Progenitor cell of endocrine pancreas (in vitro differentiated cells): Measurements from ENCODE around the gene FAM50A. TPM values are rescaled to one million over a fixed set of nuclear protein-coding genes. Genes with fewer than 3 reads are reported as not detected.
"Not testable (repeated sequence)": the region's sequence is repeated elsewhere in the genome, so short reads cannot be mapped to it uniquely, and the experiment has no call there.

Source experiments
- DNase-seq: peaks from one replicate; pipeline ENCODE4 v3.0.0; 2021; ENCODE audit warnings: low spot score; ENCODE audit not compliant: unreplicated experiment
- H3K27ac Mint-ChIP-seq: 2 replicates; pipeline ENCODE4 v1.8.0; 2021; ENCODE audit warnings: mild to moderate bottlenecking, moderate library complexity, mixed read lengths
- H3K27me3 Mint-ChIP-seq: 2 replicates; pipeline ENCODE4 v1.8.0; 2021; ENCODE audit warnings: mixed read lengths
- H3K36me3 Mint-ChIP-seq: 2 replicates; pipeline ENCODE4 v1.8.0; 2022; ENCODE audit warnings: mixed read lengths; ENCODE audit not compliant: insufficient read depth
- H3K4me1 Mint-ChIP-seq: 2 replicates; pipeline ENCODE4 v1.8.0; 2021; ENCODE audit warnings: low read depth, mixed read lengths
- H3K4me3 Mint-ChIP-seq: 2 replicates; pipeline ENCODE4 v1.8.0; 2021; ENCODE audit warnings: low read depth, mild to moderate bottlenecking, moderate library complexity, mixed read lengths
- H3K9me3 Mint-ChIP-seq: 2 replicates; pipeline ENCODE4 v1.8.0; 2021; ENCODE audit warnings: low read depth, mixed read lengths
- CTCF ChIP-seq: fragments of 200-600 bp; sonication (generic); IDR thresholded peaks from one replicate; pipeline ENCODE4 v1.5.0; 2021; ENCODE audit warnings: antibody characterized with exemption, mild to moderate bottlenecking; ENCODE audit not compliant: unreplicated experiment
- long read RNA-seq: library from polyadenylated mRNA; unstranded; transcript quantifications from one replicate; pipeline ENCODE4 v2.0.0, GENCODE V29; 2020
- total RNA-seq: library from RNA; stranded (reverse); gene quantifications from 2 replicates; pipeline ENCODE4 v1.2.1, GENCODE V29; 2021

Gene FAM50A
- total RNA-seq, result 65.8 and 66.7 TPM in 2 replicates
- long read RNA-seq, transcript FAM50A-202 (13 exons, 1,352 nt), result major isoform, 19 of 22 reads
- long read RNA-seq, partial matches to known transcripts, result 0 of 22 reads
- long read RNA-seq, other reads (novel, unspliced or antisense), result 2 of 22 reads

GRCh38 chrX:154443992-154444754 lies at the start of gene FAM50A:
FAM50A (plus strand) TSS chrX:154444141; CDS start chrX:154444236, 95 bp downstream.
- peaks cover 4% of the 10 kb centered on the region for H3K9me3 Mint-ChIP-seq
- no peaks in the 10 kb centered on the region for H3K27me3 Mint-ChIP-seq
- DNase-seq, result peak; percentile 50
- H3K4me3 Mint-ChIP-seq, result peak within 1 kb of the TSS; percentile 72
- H3K27ac Mint-ChIP-seq, result peak within 1 kb of the TSS; percentile 82
- TF ChIP-seq CTCF, result no peak
- H3K4me1 Mint-ChIP-seq, result no peaks in the 10 kb centered on the region
- peaks cover 9% of the 10 kb centered on the region for H3K36me3 Mint-ChIP-seq

GRCh38 chrX:154396363-154396762 lies 47.6 kb upstream of the FAM50A start:
- peak; percentile 5 for DNase-seq
- Mint-ChIP-seq H3K27ac (peak overlapping the region; percentile 99), H3K36me3 (peaks cover 13% of the 10 kb centered on the region), H3K4me3 (peak overlapping the region; percentile 97)
- not testable (repeated sequence) for H3K27me3 Mint-ChIP-seq, H3K9me3 Mint-ChIP-seq, H3K4me1 Mint-ChIP-seq

GRCh38 chrX:154396973-154397887 lies 46.7 kb upstream of the FAM50A start:
- Mint-ChIP-seq H3K27ac (peak overlapping the region; percentile 99), H3K27me3 (no peaks in the 10 kb centered on the region), H3K9me3 (peaks cover 5% of the 10 kb centered on the region), H3K4me1 (peaks cover 9% of the 10 kb centered on the region), H3K36me3 (peaks cover 13% of the 10 kb centered on the region), H3K4me3 (peak overlapping the region; percentile 97)
- peak; percentile 8 for DNase-seq
- TF ChIP-seq CTCF, result no peak

GRCh38 chrX:154397888-154398667 lies 45.9 kb upstream of the FAM50A start, which contains the start of gene RPL10:
RPL10 (plus strand) TSS chrX:154398377; CDS start chrX:154398520, 143 bp downstream.
- Mint-ChIP-seq H3K27me3 (no peaks in the 10 kb centered on the region), H3K36me3 (peaks cover 13% of the 10 kb centered on the region), H3K4me1 (peaks cover 9% of the 10 kb centered on the region), H3K27ac (peak within 1 kb of the TSS; percentile 99), H3K9me3 (peaks cover 5% of the 10 kb centered on the region), H3K4me3 (peak within 1 kb of the TSS; percentile 97)
- no peak for TF ChIP-seq CTCF
- DNase-seq, result peak; percentile 82

- H3K27me3 Mint-ChIP-seq, result no peaks in the 10 kb centered on the region
- peak overlapping the region; percentile 97 for H3K4me3 Mint-ChIP-seq
- H3K4me1 Mint-ChIP-seq, result peaks cover 9% of the 10 kb centered on the region
- H3K36me3 Mint-ChIP-seq, result peaks cover 14% of the 10 kb centered on the region
- peaks cover 10% of the 10 kb centered on the region for H3K9me3 Mint-ChIP-seq
- peak; percentile 69 for DNase-seq
- peak overlapping the region; percentile 99 for H3K27ac Mint-ChIP-seq
- TF ChIP-seq CTCF, result peak; percentile 80
Measured at GRCh38 chrX:154398668-154399526, 45.0 kb upstream of the FAM50A start.
